Measurements from ENCODE around the gene CDNF. TPM values are rescaled to one million over a fixed set of nuclear protein-coding genes. Genes with fewer than 3 reads are reported as not detected.

CDNF gene
- total and polyA plus RNA-seq, 2 donors from 2014 or later: 2.1 to 2.3 TPM

DNA sequence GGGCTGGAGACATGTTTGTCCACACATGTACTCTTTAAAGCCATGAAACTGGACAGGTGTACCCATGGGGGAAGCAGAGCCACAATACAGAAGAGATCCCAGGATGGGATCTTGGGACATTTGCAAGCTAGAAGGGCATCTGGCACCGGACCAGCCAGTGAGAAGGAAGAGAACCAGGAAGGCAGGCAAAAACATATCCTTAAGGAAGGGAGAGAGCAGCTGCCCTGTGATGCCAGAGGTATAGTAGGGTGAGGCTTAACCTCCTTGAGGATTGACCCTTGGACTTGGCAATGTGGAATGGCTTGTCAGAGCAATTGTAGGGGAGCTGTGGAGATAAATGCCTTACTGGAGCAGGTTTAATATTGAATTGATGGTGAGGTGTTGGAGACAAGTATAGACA is 23.0 kb upstream of the CDNF start:
- Histone ChIP-seq H3K36me3 (ENCODE audit: control insufficient read depth in 2 of 3, insufficient read depth in 3 of 3, low read length in 3 of 3) (peaks cover 0 to 7% (median 0%) of the 10 kb centered on the region in 3 donors), H3K27me3 (ENCODE audit: control insufficient read depth, insufficient read depth, low read length) (no peaks in the 10 kb centered on the region), H3K9me3 (ENCODE audit: control insufficient read depth in 2 of 3, insufficient read depth in 1 of 3, low read length in 3 of 3) (no peaks in the 10 kb centered on the region), H3K4me3 (ENCODE audit: low read length in 3 of 3) (no peak overlapping the region), H3K4me1 (ENCODE audit: control insufficient read depth in 2 of 3, insufficient read depth in 2 of 3, low read depth in 1 of 3, low read length in 3 of 3) (no peaks in the 10 kb centered on the region), H3K9ac (ENCODE audit: low read length in 3 of 3) (no peak overlapping the region), H3K27ac (ENCODE audit: low read depth in 2 of 2, low read length in 2 of 2) (no peak overlapping the region)
- DNase-seq (no peak), FAIRE-seq (no peak)
- TF ChIP-seq, protein P1, sequence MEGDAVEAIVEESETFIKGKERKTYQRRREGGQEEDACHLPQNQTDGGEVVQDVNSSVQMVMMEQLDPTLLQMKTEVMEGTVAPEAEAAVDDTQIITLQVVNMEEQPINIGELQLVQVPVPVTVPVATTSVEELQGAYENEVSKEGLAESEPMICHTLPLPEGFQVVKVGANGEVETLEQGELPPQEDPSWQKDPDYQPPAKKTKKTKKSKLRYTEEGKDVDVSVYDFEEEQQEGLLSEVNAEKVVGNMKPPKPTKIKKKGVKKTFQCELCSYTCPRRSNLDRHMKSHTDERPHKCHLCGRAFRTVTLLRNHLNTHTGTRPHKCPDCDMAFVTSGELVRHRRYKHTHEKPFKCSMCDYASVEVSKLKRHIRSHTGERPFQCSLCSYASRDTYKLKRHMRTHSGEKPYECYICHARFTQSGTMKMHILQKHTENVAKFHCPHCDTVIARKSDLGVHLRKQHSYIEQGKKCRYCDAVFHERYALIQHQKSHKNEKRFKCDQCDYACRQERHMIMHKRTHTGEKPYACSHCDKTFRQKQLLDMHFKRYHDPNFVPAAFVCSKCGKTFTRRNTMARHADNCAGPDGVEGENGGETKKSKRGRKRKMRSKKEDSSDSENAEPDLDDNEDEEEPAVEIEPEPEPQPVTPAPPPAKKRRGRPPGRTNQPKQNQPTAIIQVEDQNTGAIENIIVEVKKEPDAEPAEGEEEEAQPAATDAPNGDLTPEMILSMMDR (IDR thresholded peaks at IDR 0.05; ENCODE audit: borderline replicate concordance, extremely low read depth, insufficient read depth): no peak
- intact Hi-C loops (cut with DNase I): no loop called here

DNA sequence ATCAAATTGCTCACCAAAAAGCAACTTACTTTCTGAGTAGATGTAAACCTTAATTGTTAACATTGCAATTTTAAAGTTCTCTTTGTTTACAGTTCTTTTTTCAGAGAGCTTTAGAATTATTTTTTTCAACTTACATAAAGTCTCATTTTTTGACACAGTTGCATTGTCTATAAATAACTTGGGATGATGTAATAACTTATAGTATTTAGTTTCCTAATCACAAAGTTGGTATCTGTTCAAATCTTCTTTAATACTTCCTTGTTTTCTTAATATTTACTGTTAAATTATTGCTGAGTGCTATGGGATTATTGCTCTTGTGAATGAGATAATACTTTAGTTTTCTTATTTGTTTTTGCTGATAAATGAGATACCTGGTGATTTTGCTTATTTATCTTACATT is 21.9 kb upstream of the CDNF start:
- Histone ChIP-seq H3K4me3 (ENCODE audit: low read length in 3 of 3) (no peak overlapping the region), H3K27ac (ENCODE audit: low read depth in 2 of 2, low read length in 2 of 2) (no peak overlapping the region), H3K36me3 (ENCODE audit: control insufficient read depth in 2 of 3, insufficient read depth in 3 of 3, low read length in 3 of 3) (peaks cover 0 to 7% (median 0%) of the 10 kb centered on the region in 3 donors), H3K27me3 (ENCODE audit: control insufficient read depth, insufficient read depth, low read length) (no peaks in the 10 kb centered on the region), H3K9me3 (ENCODE audit: control insufficient read depth in 2 of 3, insufficient read depth in 1 of 3, low read length in 3 of 3) (no peaks in the 10 kb centered on the region), H3K9ac (ENCODE audit: low read length in 3 of 3) (no peak overlapping the region), H3K4me1 (ENCODE audit: control insufficient read depth in 2 of 3, insufficient read depth in 2 of 3, low read depth in 1 of 3, low read length in 3 of 3) (no peaks in the 10 kb centered on the region)
- TF ChIP-seq, protein P1 (IDR thresholded peaks at IDR 0.05; ENCODE audit: borderline replicate concordance, extremely low read depth, insufficient read depth): no peak
- FAIRE-seq (peak; percentile 70), DNase-seq (no peak)
- intact Hi-C loops (cut with DNase I): no loop called here

DNA sequence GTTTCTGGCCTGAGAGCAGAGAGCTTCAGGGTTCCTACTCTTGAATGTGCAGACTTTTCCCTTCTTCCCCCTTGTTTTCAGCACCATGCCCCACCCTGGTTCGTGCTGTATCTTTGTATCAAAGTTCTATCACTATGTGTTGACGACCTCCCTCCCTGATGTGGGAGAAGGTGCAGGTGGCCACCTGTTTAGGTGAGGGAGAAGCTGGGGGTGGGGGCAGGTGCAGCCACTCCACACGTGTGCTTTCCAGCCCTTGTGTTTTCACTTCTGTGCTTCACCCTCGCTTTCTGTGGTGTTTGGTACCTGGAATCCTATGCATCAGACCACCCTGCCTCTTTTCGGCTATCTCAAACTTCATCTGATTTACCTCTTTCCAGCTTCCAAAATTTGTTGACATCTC is 21.2 kb upstream of the CDNF start:
- intact Hi-C loops (cut with DNase I): no loop called here
- no peak overlapping the region for H3K9ac ChIP-seq (ENCODE audit: low read length in 3 of 3)
- no peak for FAIRE-seq

More for the DNA sequence above, 21.2 kb upstream of the CDNF start:
- Histone ChIP-seq H3K27ac (ENCODE audit: low read depth in 2 of 2, low read length in 2 of 2) (no peak overlapping the region), H3K9me3 (ENCODE audit: control insufficient read depth in 2 of 3, insufficient read depth in 1 of 3, low read length in 3 of 3) (no peaks in the 10 kb centered on the region), H3K4me3 (ENCODE audit: low read length in 3 of 3) (no peak overlapping the region), H3K4me1 (ENCODE audit: control insufficient read depth in 2 of 3, insufficient read depth in 2 of 3, low read depth in 1 of 3, low read length in 3 of 3) (no peaks in the 10 kb centered on the region), H3K36me3 (ENCODE audit: control insufficient read depth in 2 of 3, insufficient read depth in 3 of 3, low read length in 3 of 3) (peaks cover 0 to 7% (median 0%) of the 10 kb centered on the region in 3 donors), H3K27me3 (ENCODE audit: control insufficient read depth, insufficient read depth, low read length) (no peaks in the 10 kb centered on the region)
- no peak for DNase-seq
- TF ChIP-seq, protein P1 (IDR thresholded peaks at IDR 0.05; ENCODE audit: borderline replicate concordance, extremely low read depth, insufficient read depth): no peak

Measured in kidney (tissue), 14 donors.